CD4-positive, alpha-beta T cell treated with Interleukin-12 subunit alpha and Interleukin-12 subunit beta, for 1 hour (primary cell): ENCODE measurements around the gene KPTN.
A peak's percentile ranks its signal among the peaks of the same experiment; 100 is the strongest.

ENCODE experiments used
- DNase-seq: peaks from one replicate; pipeline ENCODE4 v3.0.0-alpha.2; 2020

The KPTN gene

DNA sequence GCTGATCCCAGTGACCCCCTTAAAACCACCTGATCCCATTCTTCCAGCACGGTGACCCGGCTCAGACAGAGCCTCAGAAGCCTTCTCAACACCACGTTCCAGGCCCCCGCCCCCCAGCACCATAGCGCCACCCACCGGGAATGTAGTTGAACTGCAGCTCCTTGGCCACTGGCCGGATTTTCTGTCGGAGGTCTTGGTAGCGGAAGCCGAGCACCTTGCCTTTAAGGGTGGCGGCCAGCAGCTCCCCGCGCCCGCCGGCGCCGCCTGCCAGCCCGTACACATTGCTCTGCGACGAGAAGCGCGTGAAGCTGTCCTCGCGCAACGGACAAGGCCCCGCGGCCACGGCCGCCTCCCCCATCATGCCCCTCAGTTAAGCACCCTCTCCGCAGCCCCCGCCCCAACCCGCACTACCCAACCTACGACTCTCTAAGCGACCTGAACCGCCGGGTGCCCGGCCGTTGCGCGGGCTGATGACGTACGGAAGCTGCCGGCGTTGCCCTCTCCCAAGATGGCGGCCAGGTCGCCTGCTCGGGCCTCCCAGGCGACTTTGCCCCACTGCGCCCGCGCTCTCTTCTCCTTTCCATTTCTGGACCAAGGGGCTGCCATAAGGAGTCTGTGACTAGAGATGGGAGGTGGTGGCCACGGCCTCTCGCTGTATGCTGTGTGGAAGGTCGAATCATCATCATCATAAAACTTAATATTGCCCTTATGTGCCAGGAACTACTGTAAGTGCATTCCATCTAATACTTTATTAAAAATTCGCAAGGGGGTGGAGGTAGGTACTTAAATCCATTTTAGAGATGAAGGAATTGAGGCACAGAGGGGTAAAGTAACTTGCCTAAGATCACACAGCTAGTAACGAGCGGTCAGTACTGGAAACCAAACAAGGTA, at the start of gene KPTN:
Gene KPTN, minus strand, starts transcription at position 420 of the 891 bp plus-strand sequence. Its CDS starts 59 bp downstream, at position 361.
- DNase-seq: peak; percentile 90

DNA sequence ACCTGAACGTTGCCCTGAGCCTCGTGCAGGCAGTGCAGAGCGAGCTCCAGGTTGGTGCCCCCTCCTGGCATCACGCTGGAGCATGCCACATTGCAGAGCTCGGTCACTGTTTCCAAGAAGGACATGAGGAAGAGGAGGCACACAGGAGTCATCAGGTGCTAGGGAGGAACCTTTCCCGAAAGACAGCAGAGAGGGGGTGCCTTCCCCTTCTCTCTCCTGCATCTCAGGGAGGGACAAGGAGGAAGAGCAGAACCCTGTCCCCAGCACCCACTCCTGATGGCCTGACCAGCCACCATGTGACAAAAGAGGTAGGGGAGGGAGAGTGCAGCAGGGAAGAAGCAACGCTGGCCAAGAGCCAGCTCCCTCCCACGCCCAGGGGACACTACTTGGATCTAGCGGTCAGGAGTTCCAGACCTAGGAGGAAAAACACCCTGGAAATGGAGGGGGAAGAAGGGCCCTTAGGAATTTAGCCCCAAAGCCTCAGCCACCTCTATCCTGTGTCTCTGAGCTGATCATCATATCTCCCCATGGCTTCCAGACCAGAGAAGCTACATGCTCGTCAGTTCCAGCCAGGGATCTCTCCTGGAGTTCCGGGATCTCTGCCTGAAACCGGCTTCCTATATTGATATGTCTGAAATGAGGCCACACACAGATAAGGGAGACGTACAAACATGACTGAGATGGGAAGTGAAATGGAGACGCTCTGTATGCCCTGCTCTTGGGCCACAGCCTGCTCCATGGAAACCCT, 47.8 kb upstream of the KPTN start:
- DNase-seq: no peak

DNA sequence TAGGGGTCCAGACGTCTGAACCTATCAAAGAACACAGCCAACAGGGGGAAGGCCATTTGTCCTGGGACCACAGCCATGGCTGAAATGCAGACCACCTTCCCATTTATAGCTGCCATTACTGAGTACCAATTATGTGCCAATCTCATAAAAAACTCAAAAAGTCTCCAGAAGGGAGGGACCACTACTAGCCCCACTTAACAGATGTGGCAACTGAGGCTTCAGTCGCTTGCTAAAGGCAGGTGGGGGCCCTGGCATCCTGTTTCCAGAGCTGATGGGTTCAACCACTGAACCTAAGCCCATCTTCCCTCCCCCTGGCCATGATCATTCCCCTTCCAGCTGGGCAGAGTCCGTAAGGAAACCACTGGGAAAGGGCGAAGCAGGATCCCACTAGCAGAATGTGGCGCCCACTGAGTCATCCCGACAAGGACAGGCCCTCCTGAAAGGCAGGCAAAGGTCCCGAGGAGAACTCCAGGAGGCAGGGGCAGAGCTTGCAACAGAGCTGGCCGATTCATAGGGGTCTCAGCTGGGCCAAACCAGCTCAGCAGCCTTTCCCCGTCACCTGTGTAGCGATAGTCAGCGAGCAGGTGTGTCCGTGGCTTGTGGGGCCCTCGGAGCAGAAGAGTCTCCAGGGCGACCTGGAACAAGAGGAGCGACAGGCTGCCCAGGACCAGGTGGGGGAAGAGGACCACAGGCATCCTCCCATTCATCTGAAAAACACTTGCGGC, 45.2 kb upstream of the KPTN start:
- no peak for DNase-seq

DNA sequence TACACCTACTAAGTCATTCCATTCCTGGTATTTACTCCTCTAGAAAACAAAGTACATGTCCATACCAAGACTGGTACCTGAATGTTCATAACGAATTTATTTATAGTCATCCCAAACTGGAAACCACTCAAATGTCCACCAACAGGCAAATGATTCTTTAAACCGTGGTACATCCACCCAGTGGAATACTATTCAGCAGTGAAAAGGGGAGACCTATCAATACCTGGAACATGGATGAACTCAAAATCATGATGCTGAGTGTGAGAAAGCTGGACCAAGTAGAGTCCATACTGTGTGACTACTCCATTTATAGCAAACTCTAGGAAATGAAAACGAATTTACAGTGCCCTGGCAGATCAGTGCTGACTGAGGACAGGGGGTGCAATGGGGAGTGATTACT, 42.8 kb upstream of the KPTN start:
- no peak for DNase-seq

DNA sequence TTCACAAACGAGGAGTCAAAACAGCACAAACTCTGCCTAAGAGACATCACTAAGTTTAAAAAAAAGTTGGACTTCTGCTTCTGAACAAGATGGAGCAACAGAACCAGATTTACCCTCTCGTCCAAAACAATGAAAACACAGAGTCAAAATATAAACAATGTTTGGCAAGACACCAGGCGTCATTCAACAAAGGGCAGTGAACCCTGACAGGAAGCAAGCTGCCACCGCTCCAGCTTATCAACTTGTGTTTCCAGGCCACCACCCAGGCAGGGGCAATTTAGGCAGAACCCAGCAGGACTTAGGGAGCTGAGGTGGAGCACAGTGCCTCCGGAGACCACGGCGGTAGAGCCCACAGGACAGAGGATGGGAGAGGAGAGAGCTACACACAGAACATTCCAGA, 39.5 kb upstream of the KPTN start:
- no peak for DNase-seq

DNA sequence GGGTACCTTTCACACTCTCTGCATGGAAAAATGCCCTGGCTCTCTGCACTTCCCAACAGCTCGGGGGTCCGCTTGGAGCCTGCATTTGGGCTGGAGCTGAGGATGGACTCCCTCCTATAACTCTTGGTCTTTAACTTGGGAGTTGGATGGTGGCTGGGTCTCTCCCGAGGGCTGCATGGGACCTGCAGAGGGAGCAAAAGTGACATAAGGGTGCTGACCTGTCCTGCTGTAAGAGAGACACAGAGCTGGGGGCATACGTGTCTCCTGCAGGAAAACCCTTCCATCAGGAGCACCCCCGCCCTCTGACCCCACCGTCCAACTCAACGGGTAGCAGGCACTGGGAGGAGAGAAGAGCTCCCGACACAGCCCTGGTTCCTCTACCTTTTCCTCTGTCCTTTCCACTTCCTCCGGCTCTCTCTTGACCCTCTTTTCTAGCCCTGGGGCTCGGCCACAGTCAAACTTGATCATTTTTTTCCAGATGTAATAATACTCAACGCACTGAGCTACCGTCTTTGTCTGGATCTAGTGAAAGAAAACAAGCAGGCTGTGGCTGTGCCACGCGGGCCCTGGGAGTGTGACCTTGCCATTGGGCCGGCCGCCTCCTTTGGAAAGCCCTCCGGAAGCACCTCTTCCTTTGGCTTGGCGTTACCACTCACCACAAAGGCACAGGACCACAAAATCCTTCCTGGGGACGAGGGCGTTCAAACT, 37.6 kb upstream of the KPTN start:
- no peak for DNase-seq

DNA sequence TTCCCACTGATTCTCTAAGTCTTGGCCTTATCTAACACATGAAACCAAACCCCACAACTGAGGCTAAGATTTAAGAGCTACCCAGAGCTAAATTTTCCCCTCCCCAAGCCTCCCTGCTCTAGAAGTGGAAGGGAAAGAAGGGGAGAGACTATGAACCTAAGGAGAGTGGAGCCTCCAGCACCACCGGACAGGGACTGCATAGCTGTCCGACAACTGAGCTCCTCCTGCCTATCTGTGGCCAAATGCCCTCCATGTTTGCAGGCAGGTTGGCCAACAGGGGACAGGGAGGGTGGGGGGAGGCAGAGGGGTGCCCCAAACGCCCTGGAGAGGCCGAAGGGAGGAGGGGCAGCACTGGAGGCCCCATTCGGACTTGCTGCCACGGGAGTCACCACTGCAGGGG, 36.8 kb upstream of the KPTN start:
- no peak for DNase-seq

DNA sequence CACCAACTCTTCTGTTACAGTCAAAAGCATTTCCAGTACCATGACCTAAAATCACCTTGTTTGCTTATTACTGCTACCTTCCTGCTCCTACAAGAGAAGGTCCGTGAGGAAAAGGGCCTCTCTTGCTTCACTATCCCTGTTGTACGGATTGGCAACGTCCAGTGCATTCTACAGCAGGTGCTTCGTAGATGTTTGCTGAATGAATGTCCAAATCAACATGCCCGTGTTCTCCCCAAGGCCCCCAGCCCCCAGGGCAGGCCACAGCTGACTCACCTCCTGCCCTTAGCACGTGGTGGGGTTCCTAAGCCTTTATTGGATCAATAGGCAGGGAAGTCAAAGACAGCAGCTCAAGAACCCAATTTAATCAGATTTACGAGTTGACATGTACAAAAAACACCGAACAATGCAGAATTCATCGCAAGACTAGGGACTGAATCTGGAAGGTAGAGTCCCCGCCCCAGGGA, 36.4 kb upstream of the KPTN start:
- DNase-seq: no peak

DNA sequence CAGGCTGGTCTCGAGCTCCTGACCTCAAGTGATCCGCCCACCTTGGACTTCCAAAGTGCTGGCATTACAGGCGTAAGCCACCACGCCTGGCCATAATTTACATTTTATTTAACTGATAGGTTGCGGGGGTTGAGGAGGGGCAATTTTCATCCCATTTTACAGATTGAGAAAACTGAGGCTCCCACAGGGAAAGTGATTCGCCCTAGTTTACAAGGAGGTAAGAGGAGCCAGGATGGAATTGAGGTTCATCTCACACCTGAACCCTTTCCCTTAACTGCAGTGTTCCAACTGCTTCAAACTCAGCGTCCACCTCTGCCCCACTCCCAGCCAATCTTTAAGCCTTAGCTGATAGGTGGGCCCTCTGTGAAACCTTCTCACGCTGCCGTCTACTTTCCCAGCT, 34.8 kb upstream of the KPTN start:
- DNase-seq: no peak

DNA sequence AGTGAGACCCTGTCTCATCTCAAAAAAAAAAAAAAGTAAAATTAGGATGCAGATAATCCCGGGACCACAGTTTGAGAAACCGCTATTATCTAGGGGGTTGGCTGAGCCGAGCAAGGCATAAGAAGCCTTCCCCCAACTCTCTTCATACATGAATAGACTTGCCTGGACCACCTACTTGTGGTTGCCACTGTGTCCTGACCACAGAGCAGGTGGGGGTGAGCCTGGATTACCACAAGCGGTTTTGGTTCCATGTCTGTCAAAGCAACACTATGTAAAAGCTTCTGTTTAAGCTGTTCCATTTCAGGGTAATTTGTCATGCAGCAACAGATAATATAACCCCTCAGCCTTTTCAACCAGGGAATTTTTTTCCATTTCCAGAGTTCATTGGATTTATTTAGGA, 34.1 kb upstream of the KPTN start:
- DNase-seq: peak; percentile 58

DNA sequence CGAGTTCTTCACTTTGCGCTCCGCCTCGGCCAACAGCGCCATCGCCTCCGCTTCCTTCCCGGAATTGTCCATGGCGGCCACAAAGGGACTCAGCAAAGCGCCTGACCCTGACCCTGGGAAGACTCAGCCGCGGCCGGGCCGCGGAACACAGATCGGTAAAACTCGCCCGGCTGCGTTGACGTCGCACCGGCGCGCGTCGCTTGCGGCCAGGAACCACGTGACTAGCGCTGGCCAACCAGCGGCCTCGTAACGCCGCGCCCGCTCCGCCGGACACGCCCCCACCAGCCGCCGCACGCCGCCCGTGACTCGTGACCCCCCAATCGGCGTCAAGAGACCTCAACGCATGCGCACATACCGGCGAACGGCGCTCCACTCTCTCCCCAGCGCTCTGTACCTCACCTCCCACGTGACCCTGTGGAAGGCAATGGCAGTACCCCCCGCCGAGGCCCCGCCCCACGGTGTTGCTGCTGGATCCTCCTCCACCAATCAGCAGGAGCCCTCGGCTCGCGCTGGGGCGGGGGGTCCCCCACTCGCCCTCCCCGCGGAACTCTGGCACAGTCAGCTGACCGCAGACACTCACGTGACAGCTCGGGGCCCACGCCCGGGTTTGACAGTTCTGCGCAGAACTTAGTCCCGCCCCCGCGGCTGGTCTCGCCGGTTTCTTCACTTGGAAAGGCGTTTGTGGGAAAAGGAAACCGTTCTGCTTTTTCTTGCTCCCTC, 31.0 kb upstream of the KPTN start, which contains the start of gene NAPA:
Gene NAPA, minus strand, starts transcription at position 195 of the 720 bp plus-strand sequence. Its CDS starts 123 bp downstream, at position 72.
- DNase-seq: peak; percentile 100

DNA sequence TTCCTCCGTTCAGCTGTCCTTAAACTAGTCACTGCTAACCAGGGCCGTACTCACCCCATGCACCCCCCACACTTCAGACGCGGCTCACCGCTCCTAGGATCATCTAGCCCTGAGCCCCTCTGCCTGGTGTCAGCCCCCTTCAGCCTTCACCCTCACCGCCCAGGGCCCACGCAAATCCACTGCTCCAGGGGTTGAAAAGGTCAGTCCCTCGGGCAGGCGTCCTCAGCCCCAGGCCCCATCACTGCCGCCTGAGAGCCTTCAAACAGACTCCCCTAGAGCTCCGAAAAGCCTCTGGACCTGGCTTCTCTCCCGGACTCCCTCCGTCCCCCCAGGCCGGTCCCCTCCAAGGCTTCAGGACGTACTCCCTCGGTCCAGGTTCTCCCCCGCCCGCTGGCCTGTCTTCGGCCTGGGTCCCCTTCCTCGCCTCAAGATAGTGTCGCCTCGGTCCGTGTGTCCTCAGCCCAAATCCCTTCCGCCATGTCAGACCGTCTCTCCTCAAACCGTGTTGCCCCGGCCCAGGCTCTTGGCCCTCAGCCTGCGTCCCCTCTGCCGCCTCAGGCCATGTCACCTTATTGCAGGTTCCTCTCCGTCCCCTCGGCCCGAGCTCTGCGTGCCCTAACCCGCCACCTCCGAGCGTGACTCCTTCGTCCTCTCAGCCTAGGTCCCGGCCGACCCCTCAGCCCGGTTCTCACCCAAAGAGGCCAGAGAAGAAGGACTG, 30.3 kb upstream of the KPTN start:
- no peak for DNase-seq

DNA sequence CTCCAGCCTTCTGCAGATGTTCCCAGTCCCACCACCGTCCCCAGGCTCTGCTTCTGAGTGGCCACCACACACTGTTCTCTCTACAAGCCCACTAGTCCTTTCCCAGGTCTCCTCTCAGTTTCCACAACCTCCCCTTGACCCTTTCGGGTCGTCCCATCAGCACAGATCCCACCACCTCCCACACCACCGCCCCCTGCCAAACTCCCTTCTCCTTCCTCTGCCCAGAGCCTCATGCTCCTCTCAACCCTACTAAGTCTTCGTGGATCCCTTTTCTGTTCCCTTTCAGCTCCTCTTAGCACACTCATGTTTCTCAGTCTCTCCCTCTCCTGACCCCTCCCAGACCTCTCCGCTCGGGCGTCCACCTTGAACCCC, 28.9 kb upstream of the KPTN start:
- no peak for DNase-seq

DNA sequence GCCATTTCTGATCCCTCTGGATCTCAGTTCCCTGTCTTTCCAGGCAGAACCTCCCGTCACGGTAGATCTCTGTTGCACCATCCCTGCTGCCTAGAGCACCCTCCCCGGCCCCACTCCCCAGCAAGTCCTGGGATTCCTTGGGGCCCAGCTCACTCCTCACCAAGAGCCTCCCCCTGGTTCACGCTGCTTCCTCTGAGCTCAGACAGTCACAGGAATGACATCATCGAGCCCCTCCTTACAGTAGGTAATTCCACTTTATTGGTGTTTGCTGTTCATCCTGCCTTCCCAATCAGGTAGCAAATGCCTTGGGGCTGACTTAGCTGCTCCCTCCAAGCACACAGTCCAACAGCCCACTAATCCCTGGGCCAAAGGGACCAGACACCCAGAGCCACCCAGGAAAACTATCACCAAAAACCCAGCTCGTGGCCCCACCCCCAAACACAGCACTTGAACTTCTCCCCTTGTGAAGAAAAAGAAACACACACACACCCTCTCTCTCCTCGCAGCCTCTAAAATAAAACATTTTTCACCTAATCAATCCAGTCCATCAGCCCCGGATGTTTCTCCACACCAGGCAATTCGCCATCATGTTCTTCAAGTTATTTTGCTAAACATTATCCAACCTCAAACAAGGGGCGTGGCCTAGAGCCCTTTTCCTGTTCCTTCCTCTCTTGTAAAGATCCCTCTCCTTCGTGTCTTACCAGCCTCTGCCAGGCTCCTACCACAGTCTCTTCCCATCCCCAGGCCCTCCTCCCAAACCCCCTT, 28.3 kb upstream of the KPTN start:
- DNase-seq: no peak

DNA sequence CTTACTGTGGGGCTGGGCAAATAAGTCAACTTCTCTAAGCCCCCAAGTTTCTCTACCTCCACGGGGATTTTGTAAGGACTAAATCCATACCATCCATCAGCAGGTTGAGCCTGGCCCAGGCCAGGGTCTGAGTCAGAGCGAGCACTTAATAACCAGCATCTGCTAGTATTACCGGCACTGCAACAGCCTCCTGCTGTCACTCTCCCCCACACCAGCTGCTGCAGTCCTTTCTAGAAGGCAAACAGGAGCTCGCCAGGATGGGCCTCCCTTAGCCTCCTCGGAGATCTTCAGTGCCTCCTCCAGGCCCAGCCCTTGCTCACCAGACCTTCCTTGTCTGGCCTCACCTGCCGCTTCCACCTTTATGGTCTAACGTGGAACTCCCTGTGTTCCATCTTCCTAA, 27.7 kb upstream of the KPTN start:
- DNase-seq: no peak

DNA sequence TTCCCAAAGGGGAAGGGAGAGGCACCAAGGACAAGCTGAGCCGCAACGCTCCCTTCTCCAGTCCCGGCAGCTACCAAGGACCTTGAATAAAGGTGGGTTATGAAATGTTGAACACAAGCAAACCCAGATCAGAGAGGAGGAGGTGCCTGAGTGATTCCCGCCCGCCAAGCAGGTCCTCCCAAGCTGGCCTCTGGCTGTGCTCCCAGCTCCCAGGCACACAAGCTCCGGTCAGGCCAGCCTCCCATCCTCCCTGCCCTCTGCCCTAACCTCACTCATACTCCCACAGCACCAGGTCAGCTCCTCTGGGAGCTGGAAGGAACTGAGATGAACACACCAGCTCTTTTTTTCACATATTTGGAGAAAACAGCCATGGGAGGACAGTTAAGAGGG, 27.1 kb upstream of the KPTN start:
- DNase-seq: no peak

DNA sequence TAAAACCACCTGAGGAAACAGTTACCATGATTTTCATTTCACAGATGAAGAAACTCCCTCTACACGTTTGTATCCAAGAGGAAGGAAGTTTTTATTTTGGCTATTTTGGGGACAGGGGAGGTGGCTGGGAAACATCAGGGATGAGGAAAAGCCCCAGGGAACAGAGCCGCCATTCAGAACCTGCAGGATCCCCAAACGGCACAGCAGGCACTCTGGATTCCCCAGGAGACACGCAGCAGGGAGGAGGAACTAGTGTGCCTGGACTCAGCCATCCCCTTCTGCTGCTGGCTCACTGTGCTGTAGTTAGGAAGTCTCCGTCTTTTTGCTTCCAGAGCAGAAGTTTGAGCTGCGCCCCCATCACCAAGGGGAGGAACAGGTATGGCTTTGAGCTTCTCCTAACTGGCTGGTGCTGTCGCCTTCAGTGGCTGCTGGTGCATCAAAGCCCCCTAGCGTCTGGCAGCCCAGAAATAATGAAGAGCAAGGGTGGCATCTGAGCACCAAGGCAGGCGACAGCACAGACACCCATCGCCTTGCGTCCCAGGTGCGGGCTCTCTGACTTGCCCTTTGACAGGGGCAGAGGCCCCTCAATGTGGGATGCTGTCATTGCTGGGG, 26.6 kb upstream of the KPTN start:
- no peak for DNase-seq

DNA sequence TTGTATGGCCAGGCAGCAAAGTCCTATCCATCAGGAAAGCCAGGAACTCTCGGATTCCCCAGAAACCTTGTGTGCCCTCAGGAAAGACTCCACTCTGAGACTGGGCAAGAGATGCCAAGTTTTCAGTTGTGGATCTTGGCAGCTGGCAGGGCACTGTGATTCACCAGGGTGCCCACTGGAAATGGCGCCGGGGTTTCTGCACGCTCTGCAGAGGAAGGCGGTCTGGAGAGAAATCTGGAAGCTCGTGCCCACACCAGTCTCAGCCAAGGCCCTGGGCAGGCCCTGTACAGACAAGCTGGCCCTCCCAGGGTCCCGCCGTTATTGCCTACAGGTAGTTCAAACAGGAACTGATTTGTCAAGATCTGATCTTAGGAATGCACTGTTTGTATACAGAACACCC, 26.0 kb upstream of the KPTN start:
- DNase-seq: no peak

DNA sequence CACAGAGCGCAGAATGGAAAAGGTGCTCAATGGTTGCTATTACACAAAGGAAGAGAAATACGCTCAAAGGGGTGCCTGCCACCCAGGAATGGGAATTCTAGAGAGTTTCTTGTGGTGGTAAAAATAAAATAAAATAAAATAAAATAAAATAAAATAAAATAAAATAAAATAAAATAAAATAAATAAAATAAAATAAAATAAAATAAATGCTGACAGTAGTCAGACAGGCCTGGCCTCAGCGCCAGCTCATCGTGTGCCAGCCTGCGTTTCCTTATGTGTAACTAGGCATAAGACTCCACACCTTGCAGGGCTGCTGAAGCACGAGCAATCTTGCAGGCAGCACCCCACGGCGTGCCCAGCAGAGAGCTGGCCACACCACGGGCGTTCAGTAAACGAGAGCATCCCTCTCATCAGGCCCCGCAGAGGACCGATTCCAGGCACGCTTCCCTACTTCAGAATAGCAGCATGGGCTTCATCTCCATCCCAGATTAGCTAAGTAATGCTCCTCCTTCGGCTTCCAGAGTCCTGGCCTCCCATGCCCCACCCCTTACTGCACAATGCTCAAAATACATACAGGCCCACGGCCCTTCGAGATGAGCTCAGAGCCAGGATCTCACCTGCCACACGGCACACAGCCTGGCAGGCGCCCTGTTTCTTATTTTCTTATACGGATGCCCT, 25.3 kb upstream of the KPTN start:
- DNase-seq: no peak

DNA sequence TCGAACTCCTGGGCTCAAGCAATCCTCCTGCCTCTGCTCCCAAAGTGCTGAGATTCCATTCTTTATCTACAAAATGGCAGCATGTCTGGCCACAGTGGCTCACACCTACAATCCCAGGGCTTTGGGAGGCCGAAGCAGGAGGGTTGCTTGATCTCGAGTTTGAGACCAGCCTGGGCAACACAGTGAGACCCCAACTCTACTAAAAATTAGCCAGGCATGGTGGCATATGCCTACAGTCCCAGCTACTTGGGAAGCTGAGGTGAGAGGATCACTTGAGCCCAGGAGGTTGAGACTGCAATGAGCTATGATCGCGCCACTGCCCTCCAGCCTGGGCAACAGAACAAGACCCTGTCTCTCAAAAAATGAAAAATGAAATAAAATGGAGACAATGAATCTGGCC, 24.7 kb upstream of the KPTN start:
- no peak for DNase-seq
